H54 (cell line): ENCODE data around the gene CHIC1.
A peak's percentile ranks its signal among the peaks of the same experiment; 100 is the strongest.
"Not testable (repeated sequence)": the region's sequence is repeated elsewhere in the genome, so short reads cannot be mapped to it uniquely, and the experiment has no call there.

ENCODE experiments used
- DNase-seq: peaks from one replicate; pipeline ENCODE4 v3.0.0; 2011; ENCODE audit warnings: low spot score, mixed read lengths; ENCODE audit not compliant: insufficient read length
- FAIRE-seq: peaks from 3 replicates; lab custom pipeline; 2011; peaks lifted over from hg19 to GRCh38; lab: Jason Lieb, UNC
- POLR2A ChIP-seq: IDR thresholded peaks from 2 replicates; pipeline ENCODE4 v1.6.1; 2011; ENCODE audit warnings: low read depth, mild to moderate bottlenecking, low read length

CHIC1 gene

GRCh38 chrX:73562984-73563737, at the start of gene CHIC1:
Gene CHIC1 (plus strand): TSS chrX:73563197. CDS start chrX:73563285, 88 bp downstream.
- peak; percentile 71 for TF ChIP-seq POLR2A
- DNase-seq (peak; percentile 33), FAIRE-seq (no peak)

- not testable (repeated sequence) for DNase-seq, FAIRE-seq
Measured at GRCh38 chrX:73522823-73523222, 40.2 kb upstream of the CHIC1 start.

DNA sequence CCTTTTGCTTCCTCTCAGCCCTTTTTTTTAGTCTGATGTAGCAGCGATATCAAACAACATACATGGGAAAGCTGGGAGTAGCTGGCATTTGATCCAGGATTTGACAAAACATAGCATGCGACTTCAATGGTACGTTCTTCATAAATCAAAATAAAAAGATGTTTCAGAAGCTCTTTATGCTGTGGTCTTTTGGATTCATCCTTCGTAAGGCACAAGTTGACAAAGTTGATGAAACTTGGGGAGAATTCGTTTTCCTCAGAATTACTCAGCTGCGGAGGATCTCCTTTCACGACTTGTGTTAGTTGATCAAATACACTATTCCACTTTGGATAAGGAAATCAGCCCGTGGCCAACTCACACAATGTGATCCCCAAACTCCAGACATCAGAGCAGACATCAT, 38.1 kb upstream of the CHIC1 start:
- no peak for TF ChIP-seq POLR2A
- FAIRE-seq = no peak
- DNase-seq = no peak

DNA sequence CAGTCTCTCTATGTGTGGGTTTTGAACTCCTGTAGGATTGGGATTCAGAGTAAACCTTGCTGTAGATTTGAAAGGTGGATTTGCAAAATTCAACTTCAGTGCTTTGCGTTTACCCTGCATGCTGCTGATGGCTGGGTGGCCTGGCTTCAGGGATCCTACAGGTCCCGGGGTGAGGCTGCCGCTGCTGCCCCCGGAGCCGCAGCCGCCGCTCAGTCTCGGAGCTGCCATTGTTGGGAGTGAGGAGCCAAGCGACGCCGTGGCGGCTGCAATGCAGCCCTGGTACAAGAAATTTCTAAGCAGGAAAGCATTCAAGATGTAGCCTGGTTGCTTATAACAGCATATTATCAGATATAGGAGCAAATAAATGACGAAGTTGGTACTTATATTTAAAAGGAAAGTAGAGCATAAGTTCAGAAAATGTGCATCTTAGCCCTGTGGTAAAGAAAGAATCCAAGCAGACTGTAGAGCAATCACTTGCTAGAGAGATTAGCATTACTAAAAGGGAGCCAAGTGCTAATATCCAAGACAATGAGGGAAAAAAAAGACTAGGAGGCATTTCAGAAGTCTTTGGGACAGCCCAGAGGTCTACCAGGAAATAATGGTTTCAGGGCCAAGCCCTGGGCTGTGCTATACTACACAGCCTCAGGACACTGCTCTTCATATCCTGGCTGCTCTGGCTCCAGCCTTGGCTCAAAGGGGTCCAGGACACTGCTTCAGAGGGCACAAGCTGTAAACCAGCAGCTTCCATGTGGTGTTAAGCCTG, 36.9 kb upstream of the CHIC1 start:
- DNase-seq = no peak
- FAIRE-seq = no peak
- TF ChIP-seq POLR2A = no peak

- DNase-seq, FAIRE-seq: not testable (repeated sequence)
Measured at GRCh38 chrX:73531655-73532054, 31.3 kb upstream of the CHIC1 start.

- FAIRE-seq = no peak
- no peak for DNase-seq
- TF ChIP-seq POLR2A = no peak
Measured at GRCh38 chrX:73556159-73556558, 6.8 kb upstream of the CHIC1 start.

- no peak for DNase-seq
- FAIRE-seq = no peak
Measured at GRCh38 chrX:73561801-73562200, 1.2 kb upstream of the CHIC1 start.

GRCh38 chrX:73562458-73562857, 539 bp upstream of the CHIC1 start:
- TF ChIP-seq POLR2A = no peak
- FAIRE-seq (no peak), DNase-seq (no peak)

More at GRCh38 chrX:73561801-73562200, 1.2 kb upstream of the CHIC1 start:
- no peak for TF ChIP-seq POLR2A

DNA sequence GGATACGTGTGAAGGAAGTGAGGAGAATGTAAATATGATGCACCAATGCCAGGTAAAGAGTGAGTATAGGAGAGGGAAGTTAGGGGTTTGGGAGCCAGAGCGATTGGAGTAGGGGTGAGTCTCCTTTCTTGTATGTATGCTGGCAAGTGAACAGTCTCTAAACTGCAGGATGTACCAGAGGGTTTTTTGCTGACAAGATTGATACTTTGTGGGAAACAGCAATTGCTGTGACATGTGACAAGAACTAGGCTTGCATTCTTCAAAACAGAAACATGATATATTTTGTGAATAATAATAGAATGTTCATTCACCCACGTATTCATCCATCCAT, 706 bp downstream of the CHIC1 start:
- no peak for FAIRE-seq
- no peak for DNase-seq
- no peak for TF ChIP-seq POLR2A

- TF ChIP-seq POLR2A = no peak
- DNase-seq (no peak), FAIRE-seq (peak; percentile 57)
Measured at GRCh38 chrX:73577361-73577760, 14.4 kb downstream of the CHIC1 start.

GRCh38 chrX:73581002-73581628, 18.1 kb downstream of the CHIC1 start:
- FAIRE-seq = no peak
- no peak for TF ChIP-seq POLR2A
- DNase-seq = no peak

DNA sequence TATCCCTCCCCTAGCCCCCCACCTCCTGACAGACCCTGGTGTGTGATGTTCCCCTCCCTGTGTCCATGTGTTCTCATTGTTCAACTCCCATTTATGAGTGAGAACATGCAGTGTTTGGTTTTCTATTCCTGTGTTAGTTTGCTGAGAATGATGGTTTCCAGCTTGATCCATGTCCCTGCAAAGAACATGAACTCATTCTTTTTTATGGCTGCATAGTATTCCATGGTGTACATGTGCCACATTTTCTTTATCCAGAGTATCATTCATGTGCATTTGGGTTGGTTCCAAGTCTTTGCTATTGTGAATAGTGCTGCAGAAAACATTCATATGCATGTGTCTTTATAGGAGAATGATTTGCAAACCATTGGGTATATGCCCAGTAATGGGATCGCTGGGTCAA, 34.8 kb downstream of the CHIC1 start:
- not testable (repeated sequence) for FAIRE-seq, DNase-seq

- no peak for DNase-seq
- no peak for FAIRE-seq
- no peak for TF ChIP-seq POLR2A
Measured at GRCh38 chrX:73615022-73615421, 52.0 kb downstream of the CHIC1 start.

DNA sequence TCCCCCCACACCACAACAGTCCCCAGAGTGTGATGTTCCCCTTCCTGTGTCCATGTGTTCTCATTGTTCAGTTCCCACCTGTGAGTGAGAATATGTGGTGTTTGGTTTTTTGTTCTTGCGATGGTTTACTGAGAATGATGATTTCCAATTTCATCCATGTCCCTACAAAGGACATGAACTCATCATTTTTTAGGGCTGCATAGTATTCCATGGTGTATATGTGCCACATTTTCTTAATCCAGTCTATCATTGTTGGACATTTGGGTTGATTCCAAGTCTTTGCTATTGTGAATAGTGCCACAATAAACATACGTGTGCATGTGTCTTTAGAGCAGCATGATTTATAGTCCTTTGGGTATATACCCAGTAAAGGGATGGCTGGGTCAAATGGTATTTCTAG, 78.7 kb downstream of the CHIC1 start:
- FAIRE-seq, DNase-seq: not testable (repeated sequence)
